ENCODE measurements around the gene CTSL.

CTSL gene

DNA sequence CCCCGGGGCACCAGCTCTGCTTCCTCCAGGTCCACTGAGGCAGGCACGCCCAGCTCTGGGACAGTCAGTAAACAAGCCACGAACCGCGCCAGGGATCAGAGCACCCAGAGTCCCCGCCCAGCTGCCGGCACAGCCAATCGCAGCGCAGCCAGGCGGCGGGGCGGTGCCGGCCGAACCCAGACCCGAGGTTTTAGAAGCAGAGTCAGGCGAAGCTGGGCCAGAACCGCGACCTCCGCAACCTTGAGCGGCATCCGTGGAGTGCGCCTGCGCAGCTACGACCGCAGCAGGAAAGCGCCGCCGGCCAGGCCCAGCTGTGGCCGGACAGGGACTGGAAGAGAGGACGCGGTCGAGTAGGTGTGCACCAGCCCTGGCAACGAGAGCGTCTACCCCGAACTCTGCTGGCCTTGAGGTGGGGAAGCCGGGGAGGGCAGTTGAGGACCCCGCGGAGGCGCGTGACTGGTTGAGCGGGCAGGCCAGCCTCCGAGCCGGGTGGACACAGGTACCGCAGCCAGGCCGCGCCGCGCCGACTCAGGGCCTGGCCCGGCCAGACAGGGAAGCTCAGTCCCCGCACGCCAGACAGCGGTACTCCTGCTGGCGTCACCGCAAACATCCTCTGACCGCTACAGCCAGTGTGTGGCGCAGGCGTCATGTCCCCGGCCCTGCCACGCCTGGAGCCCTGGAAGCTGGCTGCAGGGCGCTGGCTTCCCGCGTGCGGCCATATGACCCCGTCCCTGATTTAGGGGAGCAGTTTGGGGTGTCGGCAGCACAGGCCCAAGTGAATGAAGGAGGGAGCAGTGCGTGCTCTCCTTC lies at the start of gene CTSL:
TSS of gene CTSL (plus strand) at position 220 of the 810 bp plus-strand sequence. CDS start 1,485 bp downstream, outside the sequence.
- DNase-seq (ENCODE audit: low read depth), result peak; percentile 90
- TF ChIP-seq, protein P1, sequence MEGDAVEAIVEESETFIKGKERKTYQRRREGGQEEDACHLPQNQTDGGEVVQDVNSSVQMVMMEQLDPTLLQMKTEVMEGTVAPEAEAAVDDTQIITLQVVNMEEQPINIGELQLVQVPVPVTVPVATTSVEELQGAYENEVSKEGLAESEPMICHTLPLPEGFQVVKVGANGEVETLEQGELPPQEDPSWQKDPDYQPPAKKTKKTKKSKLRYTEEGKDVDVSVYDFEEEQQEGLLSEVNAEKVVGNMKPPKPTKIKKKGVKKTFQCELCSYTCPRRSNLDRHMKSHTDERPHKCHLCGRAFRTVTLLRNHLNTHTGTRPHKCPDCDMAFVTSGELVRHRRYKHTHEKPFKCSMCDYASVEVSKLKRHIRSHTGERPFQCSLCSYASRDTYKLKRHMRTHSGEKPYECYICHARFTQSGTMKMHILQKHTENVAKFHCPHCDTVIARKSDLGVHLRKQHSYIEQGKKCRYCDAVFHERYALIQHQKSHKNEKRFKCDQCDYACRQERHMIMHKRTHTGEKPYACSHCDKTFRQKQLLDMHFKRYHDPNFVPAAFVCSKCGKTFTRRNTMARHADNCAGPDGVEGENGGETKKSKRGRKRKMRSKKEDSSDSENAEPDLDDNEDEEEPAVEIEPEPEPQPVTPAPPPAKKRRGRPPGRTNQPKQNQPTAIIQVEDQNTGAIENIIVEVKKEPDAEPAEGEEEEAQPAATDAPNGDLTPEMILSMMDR (conservative IDR thresholded peaks at IDR 0.05; ENCODE audit: control insufficient read depth, insufficient read depth, low read depth, low read length), result no peak
- H3K4me3 ChIP-seq (ENCODE audit: control insufficient read depth, low read depth, low read length), result peak within 1 kb of the TSS; percentile 72

DNA sequence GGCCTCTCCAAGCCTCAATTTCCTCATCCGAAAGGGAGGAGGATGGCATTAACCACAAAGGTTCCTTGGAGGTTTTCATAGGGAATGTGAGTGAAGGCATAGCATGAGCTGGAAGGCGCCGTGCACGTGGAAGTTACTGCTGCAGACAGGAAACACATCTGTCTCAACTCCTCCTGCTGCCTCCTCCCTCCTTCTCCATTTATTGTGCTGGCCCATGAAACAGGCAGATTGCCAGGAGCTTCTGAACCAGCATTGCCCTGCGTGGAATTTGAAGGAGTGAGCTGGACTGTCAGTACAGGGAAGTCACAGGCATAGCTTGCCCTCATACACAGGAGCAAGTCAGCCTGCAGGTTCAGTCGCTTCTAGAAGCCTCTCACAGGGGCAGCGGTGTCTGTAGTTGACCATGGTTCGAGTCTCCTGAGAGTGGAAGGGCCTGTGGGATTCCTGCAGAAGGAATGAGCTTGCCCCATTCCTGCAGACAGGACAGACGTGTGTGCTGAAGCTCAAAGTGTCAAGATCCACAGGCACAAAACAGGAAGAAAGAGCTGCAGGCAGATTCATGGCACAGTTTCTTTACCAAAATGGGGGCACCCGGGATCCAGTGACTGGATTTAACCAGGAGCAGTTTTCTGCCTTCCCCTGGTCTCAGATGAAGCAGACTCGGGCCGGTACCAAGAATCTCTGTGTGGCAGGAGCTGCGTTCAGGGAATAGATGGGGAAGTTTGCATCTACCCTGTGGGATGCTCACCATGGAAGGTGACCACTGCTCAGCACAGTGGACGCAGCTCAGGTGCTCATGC lies 48.7 kb upstream of the CTSL start:
- TF ChIP-seq, protein P1 (conservative IDR thresholded peaks at IDR 0.05; ENCODE audit: control insufficient read depth, insufficient read depth, low read depth, low read length), result no peak
- DNase-seq (ENCODE audit: low read depth), result no peak
- no peak overlapping the region for H3K4me3 ChIP-seq (ENCODE audit: control insufficient read depth, low read depth, low read length)

DNA sequence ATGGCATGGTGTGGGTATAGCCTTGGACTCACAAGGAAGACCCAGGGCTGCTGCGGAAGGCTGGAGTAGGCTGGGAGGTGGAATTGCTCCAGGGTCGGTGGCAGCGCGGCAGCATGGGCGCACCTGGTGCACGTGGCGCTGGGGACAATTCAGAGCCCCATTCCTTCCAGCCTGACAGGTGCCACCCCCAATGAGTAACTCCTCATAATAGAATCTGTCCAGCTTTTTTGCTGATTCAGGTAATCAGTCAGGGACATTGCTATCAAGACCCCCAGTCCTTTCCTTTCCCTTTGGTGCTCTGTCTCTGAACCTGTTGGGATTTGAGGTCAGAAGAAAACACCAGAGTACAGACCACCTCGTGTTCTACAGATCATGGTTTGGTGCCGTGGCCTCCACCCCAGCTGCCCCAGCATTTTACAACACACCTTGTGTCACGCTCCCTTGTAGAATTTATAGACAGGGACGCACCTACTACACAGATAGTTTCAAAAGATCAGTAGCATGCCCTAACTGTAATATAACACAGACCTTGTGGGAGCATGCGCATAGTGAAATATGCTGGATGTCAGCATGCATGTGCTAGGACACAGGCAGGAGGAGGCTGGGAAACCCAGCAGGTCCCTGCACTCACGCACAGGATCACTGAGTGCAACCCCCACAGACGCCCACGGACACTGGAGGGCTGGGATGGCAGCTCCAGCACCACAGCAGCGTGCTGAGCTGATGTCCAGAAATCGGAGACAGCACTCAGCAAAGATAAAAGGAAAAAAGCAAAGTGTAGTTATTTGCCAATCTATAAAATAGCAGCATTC lies 47.9 kb upstream of the CTSL start:
- TF ChIP-seq, protein P1 (conservative IDR thresholded peaks at IDR 0.05; ENCODE audit: control insufficient read depth, insufficient read depth, low read depth, low read length), result no peak
- no peak overlapping the region for H3K4me3 ChIP-seq (ENCODE audit: control insufficient read depth, low read depth, low read length)
- DNase-seq (ENCODE audit: low read depth), result no peak

DNA sequence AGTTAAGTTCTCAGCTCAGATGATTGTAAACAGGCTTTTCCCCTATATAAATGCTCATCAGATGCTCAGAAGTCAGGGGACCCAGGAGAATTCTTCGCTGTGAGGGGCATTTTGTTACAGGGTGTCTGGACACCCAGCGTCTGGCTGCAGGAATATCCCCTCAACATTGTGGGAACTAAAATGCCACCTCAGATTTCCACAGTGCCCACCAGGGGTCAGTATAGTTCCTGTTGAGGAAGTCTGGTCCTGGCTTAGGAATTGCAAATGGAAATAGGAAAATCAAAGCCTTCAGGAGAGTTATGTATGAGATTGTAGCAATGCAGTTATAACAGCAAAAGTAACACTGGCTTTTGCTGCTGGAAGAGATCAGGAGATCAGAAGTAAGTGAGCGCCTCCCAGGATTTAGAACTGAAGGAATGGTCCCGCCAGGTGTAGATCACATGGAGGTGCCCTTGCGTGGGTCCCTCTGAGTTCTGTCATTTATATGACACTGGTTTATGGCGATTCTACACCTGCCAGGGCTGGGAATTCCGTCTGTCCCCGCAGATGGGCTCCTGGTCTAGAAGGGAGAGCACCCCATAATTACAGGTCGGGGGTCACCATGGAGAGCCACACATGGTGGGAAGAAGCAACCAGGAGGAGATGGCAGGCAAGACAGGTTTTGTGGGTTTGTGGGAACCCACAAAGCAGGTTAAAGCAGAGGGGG lies 47.1 kb upstream of the CTSL start:
- no peak overlapping the region for H3K4me3 ChIP-seq (ENCODE audit: control insufficient read depth, low read depth, low read length)
- peak; percentile 83 for DNase-seq (ENCODE audit: low read depth)
- TF ChIP-seq, protein P1 (conservative IDR thresholded peaks at IDR 0.05; ENCODE audit: control insufficient read depth, insufficient read depth, low read depth, low read length), result peak; percentile 93

DNA sequence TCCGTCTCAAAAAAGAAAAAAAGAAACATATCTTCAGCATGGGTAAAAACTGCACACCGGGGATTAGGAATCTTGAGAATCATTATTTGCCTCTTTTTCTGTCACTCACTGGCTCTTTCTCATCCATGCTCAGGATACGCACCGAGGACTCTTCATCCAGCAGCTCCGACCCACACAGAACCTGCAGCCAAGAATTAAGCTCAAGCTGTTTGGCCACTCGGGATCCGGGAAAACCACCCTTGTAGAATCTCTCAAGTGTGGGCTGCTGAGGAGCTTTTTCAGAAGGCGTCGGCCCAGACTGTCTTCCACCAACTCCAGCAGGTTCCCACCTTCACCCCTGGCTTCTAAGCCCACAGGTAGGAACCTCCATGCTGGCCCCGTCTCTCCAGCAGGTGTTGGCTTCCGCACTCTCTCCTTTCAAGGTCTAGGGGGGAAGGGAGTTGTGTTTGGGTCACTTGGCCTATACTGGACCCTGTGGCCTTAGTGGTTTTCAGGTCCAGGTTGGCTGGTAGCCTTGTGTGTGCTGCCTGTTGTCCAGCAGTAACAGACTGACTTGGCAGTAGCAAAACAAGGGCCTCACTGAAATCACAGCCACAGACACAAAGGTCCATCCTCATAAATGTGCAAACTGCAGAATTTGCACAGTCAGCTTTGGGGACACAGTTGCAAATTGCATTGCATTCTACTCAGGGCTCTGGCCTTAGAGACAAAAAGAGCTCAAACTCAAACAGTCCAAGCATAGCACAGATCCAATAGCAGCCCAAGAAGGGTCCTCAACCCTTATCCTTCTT lies 44.5 kb upstream of the CTSL start:
- TF ChIP-seq, protein P1 (conservative IDR thresholded peaks at IDR 0.05; ENCODE audit: control insufficient read depth, insufficient read depth, low read depth, low read length), result no peak
- no peak overlapping the region for H3K4me3 ChIP-seq (ENCODE audit: control insufficient read depth, low read depth, low read length)
- no peak for DNase-seq (ENCODE audit: low read depth)

All from fibroblast of mammary gland (primary cell).